Testis (tissue), 3 donors: Measurements from ENCODE around the gene CHRM2. TPM values are rescaled to one million over a fixed set of nuclear protein-coding genes. Genes with fewer than 3 reads are reported as not detected.

ENCODE experiments used
- DNase-seq: peaks from one replicate; pipeline ENCODE4 v3.0.0-alpha.2; 2019
- H3K27ac ChIP-seq, 2 donors: fragments of 200-600 bp; sonication (generic); one replicate each; pipeline ENCODE4 v1.5.1; 2019
- H3K27me3 ChIP-seq: fragments of 200-600 bp; sonication (generic); one replicate; pipeline ENCODE4 v1.5.1; 2019
- H3K36me3 ChIP-seq: fragments of 200-600 bp; sonication (generic); one replicate; pipeline ENCODE4 v1.5.1; 2017; ENCODE audit warnings: low read depth; ENCODE audit errors: missing control alignments
- H3K4me1 ChIP-seq: fragments of 200-600 bp; sonication (generic); one replicate; pipeline ENCODE4 v1.5.1; 2019
- H3K4me3 ChIP-seq, 2 donors: fragments of 200-600 bp; sonication (generic); one replicate each; pipeline ENCODE4 v1.5.1; 2017 to 2019
- H3K9me3 ChIP-seq: fragments of 200-600 bp; sonication (generic); one replicate; pipeline ENCODE4 v1.5.1; 2017
- CTCF ChIP-seq, 3 experiments: fragments of 450-650 bp in 2 of 3; fragments of 200-600 bp in 1 of 3; sonication (generic) in 1 of 3; IDR thresholded peaks; one replicate each; pipeline ENCODE4 v1.5.1; 2016 to 2019; ENCODE audit warnings: antibody characterized with exemption in 3 of 3, mild to moderate bottlenecking in 2 of 3, moderate library complexity in 1 of 3
- POLR2A ChIP-seq: fragments of 450-650 bp; IDR thresholded peaks from one replicate; pipeline ENCODE4 v1.6.1; 2017; ENCODE audit warnings: antibody characterized with exemption, mild to moderate bottlenecking, moderate library complexity
- WGBS, 2 donors: methylation state at CpG; one replicate each; pipeline ENCODE4 v1.1.5; 2018; 5-methylcytosine and 5-hydroxymethylcytosine counted together
- intact Hi-C: fragments of 100-400 bp; cut with DNase I; formaldehyde crosslinking; loops from one replicate; pipeline ENCODE4 v1.15.1; 2023; ENCODE audit warnings: low total_unique reads
- polyA plus RNA-seq: library from polyadenylated mRNA; stranded (reverse); fragments of 350-450 nt; fragmentation: Illumina TruSeq; extraction: RNeasy Lipid Tissue Mini Kit (QIAGEN cat#74804); gene quantifications from one replicate; pipeline ENCODE4 v1.2.3, GENCODE V29; 2014; ENCODE audit warnings: low read depth, low replicate concordance; ENCODE audit not compliant: insufficient read depth
- total RNA-seq, 2 donors: library from RNA; depleted of rRNA; stranded (reverse); fragments of >200 nt; gene quantifications; one replicate each; pipeline ENCODE4 v1.2.3, GENCODE V29; 2016

Gene CHRM2
- total and polyA plus RNA-seq, 3 donors from 2014 or later, result 0.31 to 1.7 (median 0.55) TPM

GRCh38 chr7:136997735-136998134 is 129.3 kb downstream of the CHRM2 start:
- DNase-seq, result no peak
- H3K36me3 ChIP-seq, result no peaks in the 10 kb centered on the region
- intact Hi-C loops, result no loop called here
- no peaks in the 10 kb centered on the region for H3K9me3 ChIP-seq
- H3K4me3 ChIP-seq, result no peak overlapping the region
- TF ChIP-seq POLR2A (no peak), CTCF (IDR thresholded peaks at IDR 0.05) (no peak)
- no peak overlapping the region for H3K27ac ChIP-seq
- H3K4me1 ChIP-seq, result no peaks in the 10 kb centered on the region
- H3K27me3 ChIP-seq, result no peaks in the 10 kb centered on the region

GRCh38 chr7:136998495-136998894 is 130.0 kb downstream of the CHRM2 start:
- WGBS, 2 donors, result 81 to 86% methylated on average over 2 of the region's 2 CpGs
- Histone ChIP-seq H3K4me3 (no peak overlapping the region), H3K4me1 (no peaks in the 10 kb centered on the region), H3K27ac (no peak overlapping the region), H3K36me3 (no peaks in the 10 kb centered on the region), H3K9me3 (no peaks in the 10 kb centered on the region), H3K27me3 (no peaks in the 10 kb centered on the region)
- TF ChIP-seq CTCF (IDR thresholded peaks at IDR 0.05), result no peak
- TF ChIP-seq POLR2A, result no peak
- intact Hi-C loops, result no loop called here
- no peak for DNase-seq

- Histone ChIP-seq H3K36me3 (no peaks in the 10 kb centered on the region), H3K4me3 (no peak overlapping the region), H3K9me3 (no peaks in the 10 kb centered on the region), H3K27ac (no peak overlapping the region), H3K4me1 (no peaks in the 10 kb centered on the region), H3K27me3 (no peaks in the 10 kb centered on the region)
- TF ChIP-seq CTCF (IDR thresholded peaks at IDR 0.05) (no peak), POLR2A (no peak)
- intact Hi-C loops, result no loop called here
- WGBS, 2 donors, result 61 to 65% methylated on average over 2 of the region's 2 CpGs
- no peak for DNase-seq
These were observed 132.2 kb downstream of the CHRM2 start for GRCh38 chr7:137000621-137001020.

- Histone ChIP-seq H3K27me3 (no peaks in the 10 kb centered on the region), H3K4me3 (no peak overlapping the region), H3K9me3 (no peaks in the 10 kb centered on the region), H3K36me3 (no peaks in the 10 kb centered on the region), H3K4me1 (no peaks in the 10 kb centered on the region), H3K27ac (no peak overlapping the region)
- DNase-seq, result no peak
- TF ChIP-seq CTCF (IDR thresholded peaks at IDR 0.05) (no peak), POLR2A (no peak)
- intact Hi-C loops, result no loop called here
- 40 to 47% methylated on average over 2 of the region's 2 CpGs for WGBS, 2 donors
These were observed 132.6 kb downstream of the CHRM2 start for GRCh38 chr7:137001041-137001440.

DNA sequence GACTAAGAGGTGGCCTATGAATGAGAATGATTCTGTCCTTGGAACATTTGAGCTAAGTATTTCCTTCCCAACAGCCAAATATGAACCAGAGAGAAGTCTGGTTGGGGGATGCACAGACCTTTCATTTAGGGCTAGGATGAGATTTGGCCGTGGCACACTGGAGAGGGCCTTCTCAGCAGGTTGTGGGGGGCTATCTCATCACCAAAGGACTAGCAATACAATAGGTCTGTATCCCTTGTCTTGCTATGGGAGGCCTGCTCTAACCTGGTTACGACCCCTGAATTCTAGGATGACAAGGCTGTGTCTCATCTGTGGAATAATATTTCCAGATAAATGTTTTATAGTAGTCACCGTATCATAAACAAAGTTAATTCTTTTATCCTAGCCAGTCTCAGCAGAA is 133.0 kb downstream of the CHRM2 start:
- WGBS, 2 donors, result 81 to 87% methylated on average over 3 of the region's 3 CpGs
- no peak overlapping the region for H3K27ac ChIP-seq
- no peaks in the 10 kb centered on the region for H3K9me3 ChIP-seq
- no peak overlapping the region for H3K4me3 ChIP-seq
- intact Hi-C loops, result no loop called here
- no peaks in the 10 kb centered on the region for H3K36me3 ChIP-seq
- no peak for DNase-seq
- H3K27me3 ChIP-seq, result no peaks in the 10 kb centered on the region
- TF ChIP-seq POLR2A (no peak), CTCF (IDR thresholded peaks at IDR 0.05) (no peak)
- H3K4me1 ChIP-seq, result no peaks in the 10 kb centered on the region
